Cardiac fibroblast (primary cell): ENCODE data around the gene IL1RN.

Source experiments
- DNase-seq, 2 donors: peaks; one replicate each; pipeline versions ENCODE4 v3.0.0 to v3.0.0-alpha.2; 2010; ENCODE audit warnings: low read depth in 2 of 2
- H3K4me3 ChIP-seq, 2 donors: replicated peaks in 1 of 2; 1 replicate in 1 of 2; 2 replicates in 1 of 2; pipeline ENCODE4 v1.5.1; 2011; ENCODE audit warnings: low read depth in 2 of 2, low read length in 2 of 2, mild to moderate bottlenecking in 2 of 2, moderate library complexity in 1 of 2
- CTCF ChIP-seq: IDR thresholded peaks from one replicate; pipeline ENCODE4 v1.5.1; 2011; ENCODE audit warnings: low read depth, mild to moderate bottlenecking, low read length, inconsistent platforms

The IL1RN gene

GRCh38 chr2:113142290-113142689, 14.9 kb downstream of the IL1RN start:
- DNase-seq, result no peak
- no peak overlapping the region for H3K4me3 ChIP-seq
- no peak for TF ChIP-seq CTCF

GRCh38 chr2:113144259-113144658, 16.9 kb downstream of the IL1RN start:
- no peak for DNase-seq
- H3K4me3 ChIP-seq, result no peak overlapping the region
- no peak for TF ChIP-seq CTCF

- no peak overlapping the region for H3K4me3 ChIP-seq
- no peak for DNase-seq
- no peak for TF ChIP-seq CTCF
Measured at GRCh38 chr2:113148606-113149552, 21.5 kb downstream of the IL1RN start.

GRCh38 chr2:113149553-113150257, 22.3 kb downstream of the IL1RN start:
- no peak for DNase-seq
- H3K4me3 ChIP-seq, result no peak overlapping the region
- no peak for TF ChIP-seq CTCF

- TF ChIP-seq CTCF, result no peak
Measured at GRCh38 chr2:113150258-113150601, 22.8 kb downstream of the IL1RN start.

GRCh38 chr2:113155331-113155730, 27.9 kb downstream of the IL1RN start:
- DNase-seq, result no peak
- no peak for TF ChIP-seq CTCF

More at GRCh38 chr2:113150258-113150601, 22.8 kb downstream of the IL1RN start:
- H3K4me3 ChIP-seq, result no peak overlapping the region
- DNase-seq, result no peak

More at GRCh38 chr2:113155331-113155730, 27.9 kb downstream of the IL1RN start:
- no peak overlapping the region for H3K4me3 ChIP-seq
